Activated T-cell treated with anti-CD3 and anti-CD28 coated beads for 1 hour (primary cell): Measurements from ENCODE around the gene TTLL10.

Experiments used
- DNase-seq: peaks from one replicate; pipeline ENCODE4 v3.0.0-alpha.2; 2020; ENCODE audit warnings: low read depth

The TTLL10 gene

DNA sequence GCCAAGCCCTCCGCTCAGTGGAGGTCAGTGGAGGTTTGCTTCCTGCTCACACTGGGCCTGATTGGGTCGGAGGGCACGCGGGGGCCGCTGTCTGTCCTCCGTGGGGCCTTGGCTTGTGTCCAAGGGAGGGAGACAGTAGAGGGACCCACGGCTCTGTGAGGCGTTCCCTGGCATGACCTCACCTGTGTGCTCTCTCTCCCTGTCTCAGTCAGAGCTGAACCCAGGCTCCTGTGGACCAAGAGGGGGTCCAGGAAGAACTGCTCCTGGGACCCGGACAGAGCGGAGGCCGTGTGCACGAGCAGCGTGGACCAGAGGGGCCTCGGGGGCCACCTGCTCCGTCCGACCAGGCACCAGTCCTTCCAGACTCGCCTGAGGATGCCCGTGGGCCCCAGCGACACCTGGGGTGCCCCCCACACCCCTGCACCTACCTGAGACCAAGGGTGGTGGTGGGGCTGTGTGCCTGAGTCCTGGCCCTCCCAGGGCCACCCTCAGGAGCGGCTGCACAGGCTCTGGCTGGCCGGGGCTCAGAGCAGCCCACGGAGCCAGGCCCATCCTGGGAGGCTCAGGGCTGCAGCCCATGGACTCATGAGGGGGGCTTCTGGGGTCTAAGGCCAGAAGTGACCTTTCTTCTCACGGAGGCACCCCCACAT is 13.3 kb upstream of the TTLL10 start:
- no peak for DNase-seq

- no peak for DNase-seq
These were observed 12.5 kb upstream of the TTLL10 start for GRCh38 chr1:1161078-1161682.

DNA sequence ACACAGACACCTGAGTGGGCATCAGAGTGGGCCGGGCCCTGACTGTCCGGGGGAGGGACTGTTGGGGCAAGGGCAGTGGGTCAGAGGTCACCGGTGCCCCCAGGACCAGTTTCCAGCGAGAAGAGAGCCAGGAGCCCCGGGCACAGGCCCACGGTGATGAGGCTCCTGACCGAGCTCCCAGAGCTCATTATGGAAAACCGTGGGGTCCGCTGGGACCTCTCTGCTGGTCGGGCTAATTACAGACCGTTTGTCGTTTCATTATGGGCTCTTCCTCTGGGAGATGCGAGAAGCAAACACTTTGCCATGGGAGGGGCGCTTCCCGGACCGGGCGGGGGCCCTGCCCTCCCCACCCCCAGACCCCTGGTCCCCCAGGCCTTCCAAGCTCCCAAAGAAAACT is 12.0 kb upstream of the TTLL10 start:
- no peak for DNase-seq

DNA sequence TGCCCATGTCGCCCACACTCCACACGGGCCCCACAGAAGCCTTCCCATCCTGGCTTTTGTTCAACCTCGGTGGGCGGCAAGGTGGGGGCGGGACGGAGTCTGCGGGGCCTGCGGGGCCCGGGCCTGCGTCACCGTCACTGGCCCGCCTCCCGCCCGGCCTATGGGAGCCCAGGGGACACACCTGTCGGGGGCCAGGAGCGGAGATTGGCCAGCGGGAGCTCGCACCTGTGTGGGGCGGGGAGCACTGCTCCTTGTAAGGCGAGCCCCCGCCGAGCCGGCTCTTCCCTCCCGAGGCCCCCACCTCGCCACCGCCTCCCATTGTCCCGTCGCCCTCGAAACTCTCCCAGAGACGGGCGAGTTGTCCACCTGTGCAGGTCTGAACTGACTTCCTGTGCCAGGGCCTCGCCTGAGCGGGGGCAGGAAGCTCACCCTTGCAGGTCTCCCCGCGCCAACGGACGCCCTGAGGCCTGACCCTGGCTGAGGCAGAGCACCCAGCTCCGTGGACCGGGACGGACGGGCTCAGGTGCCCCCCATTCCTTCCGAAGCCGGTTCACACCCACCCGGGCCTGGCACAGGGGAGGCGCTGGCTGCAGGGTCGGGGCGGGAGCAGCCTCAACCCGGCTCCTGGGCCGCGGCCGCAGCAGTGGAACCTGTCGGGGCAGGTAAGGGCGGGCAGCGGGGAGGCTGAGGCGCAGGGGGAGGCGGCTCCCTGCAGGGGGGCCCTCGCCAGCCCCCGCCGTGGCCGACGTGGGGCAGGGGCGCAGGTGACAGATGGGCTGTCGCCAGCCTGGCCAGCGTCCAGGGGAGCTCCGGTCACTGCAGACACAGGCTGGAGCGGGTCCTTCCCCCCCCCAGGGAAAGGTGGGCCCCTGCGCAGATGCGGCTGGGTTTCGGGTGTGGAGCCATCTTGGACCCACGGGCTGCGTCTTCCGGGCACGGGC is 10.8 kb upstream of the TTLL10 start:
- no peak for DNase-seq

DNA sequence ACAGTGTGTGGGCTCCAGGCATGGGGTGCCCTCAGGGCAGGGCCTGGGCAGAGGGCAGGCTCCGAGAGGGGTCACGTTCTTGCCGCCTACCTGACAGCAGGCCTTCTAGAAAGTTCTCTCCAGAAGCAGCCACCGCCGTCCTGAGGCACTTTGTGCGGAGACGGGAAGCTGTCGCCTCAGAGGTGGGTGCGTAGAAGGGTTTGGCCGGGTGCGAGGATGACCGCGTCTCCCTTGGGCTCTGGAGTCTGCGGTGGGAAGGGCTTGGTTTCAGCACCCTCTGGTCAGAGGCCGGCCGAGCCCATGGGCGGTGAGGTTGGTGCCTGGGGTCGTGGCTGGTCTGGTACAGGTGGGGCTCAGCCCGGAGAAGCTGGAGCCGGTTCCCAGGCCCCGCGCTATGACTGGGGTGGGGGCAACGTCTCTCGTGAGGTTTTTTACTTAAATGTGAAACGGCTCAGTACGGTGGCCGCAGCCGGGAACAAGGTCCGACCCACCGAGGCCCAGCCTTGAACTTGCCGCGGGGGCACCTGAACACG is 10.1 kb upstream of the TTLL10 start:
- DNase-seq: no peak

DNA sequence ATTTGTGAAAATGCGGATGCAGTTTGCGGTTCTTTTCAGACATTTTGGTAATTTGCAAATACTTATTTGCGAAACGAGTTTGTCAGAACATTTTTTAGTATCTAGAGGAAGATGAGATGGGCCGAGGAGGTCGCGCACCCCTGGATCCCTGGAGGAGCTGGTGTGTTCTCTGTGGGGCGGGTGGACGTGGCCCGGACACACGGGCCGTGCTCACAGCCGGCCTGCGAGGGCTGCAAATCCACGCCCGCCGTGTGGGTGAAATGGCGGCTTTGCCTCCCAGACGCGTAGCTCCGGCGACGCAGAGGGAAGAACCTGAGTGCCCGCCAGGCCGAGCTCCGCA is 9.3 kb upstream of the TTLL10 start:
- no peak for DNase-seq

DNA sequence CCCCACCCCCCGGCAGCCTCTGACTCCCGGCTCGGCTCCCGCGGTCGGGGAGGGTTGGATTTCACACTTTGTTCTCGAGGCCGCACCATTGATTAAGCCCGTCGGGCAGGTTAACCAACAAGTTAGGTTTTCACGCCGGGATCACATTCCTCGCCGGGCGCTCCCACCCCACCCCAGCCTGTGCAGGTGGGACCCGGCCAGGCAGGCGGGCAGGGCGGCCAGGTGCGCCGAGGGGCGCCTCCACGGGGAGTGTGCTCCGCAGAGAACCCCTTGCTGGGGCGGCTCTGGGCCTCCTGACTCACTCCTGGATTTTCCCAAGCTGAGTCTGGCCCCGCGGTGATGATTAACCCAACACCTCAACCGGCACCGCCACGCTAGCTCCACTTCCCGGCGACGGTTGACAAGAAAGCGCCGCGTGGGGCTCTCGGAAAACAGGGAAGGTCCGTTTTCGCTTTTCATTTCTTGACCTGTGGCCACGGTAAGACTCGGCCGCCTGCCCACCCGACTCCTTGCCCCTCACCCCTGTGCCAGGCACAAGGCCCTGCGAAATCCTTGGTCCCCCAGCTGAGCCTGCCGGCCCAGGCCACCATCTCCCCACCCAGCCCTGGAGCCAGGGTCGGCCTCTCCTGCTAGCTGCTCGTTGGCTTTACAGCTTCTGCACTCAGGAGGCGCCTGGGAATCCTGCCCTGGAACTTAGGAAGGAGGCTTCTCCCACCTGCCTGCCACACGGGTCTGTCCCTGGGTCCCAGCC is 8.8 kb upstream of the TTLL10 start:
- no peak for DNase-seq

- no peak for DNase-seq
These were observed 8.2 kb upstream of the TTLL10 start for GRCh38 chr1:1165485-1165884.

DNA sequence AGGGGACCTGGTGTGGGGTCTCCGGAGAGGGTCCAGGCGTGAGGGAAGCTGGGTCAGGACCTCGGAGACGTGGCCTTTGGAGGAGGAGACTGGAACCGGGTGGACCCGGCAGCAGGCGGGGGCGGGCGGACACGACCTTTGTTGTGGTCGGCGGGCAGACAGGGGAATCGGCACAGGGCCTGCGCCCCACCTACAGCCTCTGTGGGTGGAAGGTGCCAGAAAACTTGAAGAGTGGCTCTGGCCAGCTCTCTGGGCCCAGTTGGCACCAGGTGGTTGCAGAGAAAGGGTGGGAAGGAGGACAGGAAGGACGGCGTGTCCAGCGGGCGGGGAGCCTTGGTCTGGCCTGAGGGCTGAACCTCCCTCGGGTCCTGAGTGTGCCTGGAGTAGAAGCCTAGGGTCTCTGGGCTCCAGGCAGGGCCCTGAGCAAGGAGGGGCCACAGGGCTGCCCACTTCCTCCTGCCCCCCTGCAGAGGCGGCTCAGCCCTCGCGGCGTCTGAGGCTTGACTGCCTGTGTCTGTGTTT is 7.7 kb upstream of the TTLL10 start:
- DNase-seq: no peak

GRCh38 chr1:1166642-1167397 is 6.9 kb upstream of the TTLL10 start:
- DNase-seq: no peak

DNA sequence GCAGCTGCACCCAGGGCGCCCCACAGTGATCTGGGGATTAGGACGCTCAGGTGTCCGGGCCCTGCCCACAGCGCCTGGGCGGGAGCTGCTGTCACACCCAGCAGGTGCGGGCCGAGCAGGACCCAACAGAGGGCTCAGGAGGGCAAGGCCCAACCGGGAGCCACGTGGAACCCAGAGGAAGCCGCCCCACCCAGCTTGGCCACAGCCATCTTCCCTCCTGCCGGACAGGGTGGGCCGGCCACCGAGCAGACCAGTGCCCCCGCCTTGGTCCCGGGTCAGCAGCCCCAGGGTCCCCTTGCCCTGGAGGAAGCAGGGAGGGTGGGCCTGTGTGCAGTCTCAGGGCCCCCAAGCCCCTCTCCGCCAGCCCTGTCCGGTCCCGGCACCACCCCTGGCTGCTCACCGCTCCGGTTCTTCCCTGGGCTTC is 6.3 kb upstream of the TTLL10 start:
- no peak for DNase-seq

GRCh38 chr1:1167841-1168450 is 5.7 kb upstream of the TTLL10 start:
- DNase-seq: no peak

- no peak for DNase-seq
These were observed 4.9 kb upstream of the TTLL10 start for GRCh38 chr1:1168451-1169411.

DNA sequence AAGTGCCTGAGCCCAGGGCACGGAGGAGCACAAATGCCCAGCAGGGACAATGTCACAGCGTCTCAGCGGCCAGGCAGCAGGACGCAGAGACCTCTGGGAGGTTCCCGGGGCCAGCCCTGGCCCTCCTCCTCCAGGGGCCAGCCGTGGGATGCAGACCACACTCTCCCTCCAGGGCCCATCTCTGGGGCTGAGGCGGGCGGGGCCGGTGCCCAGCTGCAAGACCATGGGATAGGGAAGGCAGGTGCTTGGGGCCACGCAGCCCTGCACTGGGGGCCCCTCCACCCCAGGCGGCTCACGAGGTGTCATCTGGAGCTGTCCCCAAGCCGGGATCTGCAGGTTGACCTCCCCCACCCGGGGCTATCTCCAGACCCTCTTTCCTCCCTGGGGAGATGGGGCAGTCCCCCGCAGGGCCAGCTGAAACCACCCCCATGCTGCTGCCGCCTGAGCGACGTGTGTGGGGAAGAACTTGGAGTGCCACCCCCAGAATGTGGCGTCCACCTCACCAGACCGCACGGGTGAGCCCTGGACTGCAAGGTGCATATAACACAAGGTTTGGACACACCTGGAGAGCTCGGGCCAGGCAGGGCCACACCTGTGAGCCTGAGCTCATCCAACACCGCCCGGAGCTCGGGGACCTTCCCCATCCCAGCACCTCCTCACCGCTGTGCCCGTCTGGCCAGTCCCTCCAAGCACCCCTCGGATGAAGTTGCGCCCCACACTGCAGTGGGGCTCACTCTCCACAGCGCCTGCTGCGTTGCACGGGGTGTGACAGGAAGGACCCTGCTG is 4.1 kb upstream of the TTLL10 start:
- no peak for DNase-seq

- no peak for DNase-seq
These were observed 3.2 kb upstream of the TTLL10 start for GRCh38 chr1:1170215-1171091.

DNA sequence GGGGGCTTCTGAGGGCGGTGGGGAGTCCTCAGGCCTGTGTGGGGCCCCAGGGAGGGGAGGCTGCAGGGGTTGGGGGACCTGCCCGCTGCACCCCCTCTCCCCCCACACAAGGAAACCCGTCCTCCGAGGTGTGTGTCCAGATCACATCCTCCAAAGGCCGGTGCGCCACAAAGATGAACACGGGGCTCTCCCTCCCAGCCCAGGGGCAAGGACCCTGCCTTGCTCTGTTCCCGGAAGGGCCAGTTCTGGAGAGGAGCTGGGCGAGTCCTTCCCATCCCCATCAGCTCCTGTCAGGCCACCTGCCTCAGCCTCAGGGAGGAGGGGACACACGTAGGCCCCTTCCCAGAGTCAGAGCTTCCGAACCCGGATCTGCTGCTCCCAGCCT is 2.5 kb upstream of the TTLL10 start:
- DNase-seq: no peak

- DNase-seq: no peak
These were observed 1.9 kb upstream of the TTLL10 start for GRCh38 chr1:1171546-1172340.
